Measurements from ENCODE around the gene CSHL1.
"Not testable (repeated sequence)": the region's sequence is repeated elsewhere in the genome, so short reads cannot be mapped to it uniquely, and the experiment has no call there.

DNA sequence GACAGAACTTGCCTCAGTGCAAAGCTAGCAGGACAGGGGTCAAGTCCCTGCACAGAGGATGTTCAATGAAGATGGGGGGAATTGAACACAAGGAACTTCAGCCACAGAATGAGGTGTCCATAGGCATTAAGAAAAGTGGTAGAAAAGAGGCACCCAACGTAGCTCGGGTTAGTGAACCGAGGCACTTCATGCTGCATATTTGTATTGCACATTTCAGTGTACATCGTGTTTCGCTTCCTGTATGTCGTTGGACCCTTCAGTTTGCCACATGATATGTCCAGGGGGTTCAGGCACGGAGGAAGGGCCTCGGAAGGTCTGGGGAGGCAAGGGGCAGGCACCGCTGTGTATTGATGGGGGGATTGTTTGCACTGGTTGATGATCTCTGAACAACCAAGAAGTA lies 32.6 kb downstream of the CSHL1 start:
- TF ChIP-seq, protein P1, sequence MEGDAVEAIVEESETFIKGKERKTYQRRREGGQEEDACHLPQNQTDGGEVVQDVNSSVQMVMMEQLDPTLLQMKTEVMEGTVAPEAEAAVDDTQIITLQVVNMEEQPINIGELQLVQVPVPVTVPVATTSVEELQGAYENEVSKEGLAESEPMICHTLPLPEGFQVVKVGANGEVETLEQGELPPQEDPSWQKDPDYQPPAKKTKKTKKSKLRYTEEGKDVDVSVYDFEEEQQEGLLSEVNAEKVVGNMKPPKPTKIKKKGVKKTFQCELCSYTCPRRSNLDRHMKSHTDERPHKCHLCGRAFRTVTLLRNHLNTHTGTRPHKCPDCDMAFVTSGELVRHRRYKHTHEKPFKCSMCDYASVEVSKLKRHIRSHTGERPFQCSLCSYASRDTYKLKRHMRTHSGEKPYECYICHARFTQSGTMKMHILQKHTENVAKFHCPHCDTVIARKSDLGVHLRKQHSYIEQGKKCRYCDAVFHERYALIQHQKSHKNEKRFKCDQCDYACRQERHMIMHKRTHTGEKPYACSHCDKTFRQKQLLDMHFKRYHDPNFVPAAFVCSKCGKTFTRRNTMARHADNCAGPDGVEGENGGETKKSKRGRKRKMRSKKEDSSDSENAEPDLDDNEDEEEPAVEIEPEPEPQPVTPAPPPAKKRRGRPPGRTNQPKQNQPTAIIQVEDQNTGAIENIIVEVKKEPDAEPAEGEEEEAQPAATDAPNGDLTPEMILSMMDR (IDR thresholded peaks at IDR 0.05): not testable (repeated sequence)
- TF ChIP-seq POLR2AphosphoS5 (IDR thresholded peaks at IDR 0.05): not testable (repeated sequence)
